ENCODE measurements around the gene RTN4RL1. TPM values are rescaled to one million over a fixed set of nuclear protein-coding genes. Genes with fewer than 3 reads are reported as not detected.

RTN4RL1 gene
- polyA plus RNA-seq, 1 donor (not counting 4 experiments of a cell fraction or from before 2014, with no cell fraction given), result 2.3 TPM

GRCh38 chr17:2070241-2071023 is 45.3 kb upstream of the RTN4RL1 start:
- H3K4me3 ChIP-seq (ENCODE audit: control insufficient read depth in 2 of 3, extremely low read depth in 1 of 3, insufficient read depth in 2 of 3, low read depth in 1 of 3, low read length in 3 of 3), result no peak overlapping the region
- H3K27ac ChIP-seq (ENCODE audit: control insufficient read depth, insufficient read depth, low read length), result no peak overlapping the region
- dilution Hi-C loops (cut with MboI; ENCODE audit: extremely low pct_ligation_motif_present, low sequenced_read_pairs), result no loop called here
- no peaks in the 10 kb centered on the region for H3K27me3 ChIP-seq (ENCODE audit: control insufficient read depth, extremely low read depth, insufficient read depth, low read length)
- H3K9me1 ChIP-seq (ENCODE audit: control insufficient read depth, extremely low read depth, insufficient read depth, low read length), result peaks cover under 1% of the 10 kb centered on the region
- no peaks in the 10 kb centered on the region for H3K79me2 ChIP-seq (ENCODE audit: control insufficient read depth, insufficient read depth, low read length)
- H3K36me3 ChIP-seq (ENCODE audit: control insufficient read depth in 2 of 2, extremely low read depth in 1 of 2, insufficient read depth in 2 of 2, low read length in 2 of 2), result peaks cover 16 to 21% of the 10 kb centered on the region in 2 experiments
- FAIRE-seq (no peak), DNase-seq (ENCODE audit: low read depth, low spot score) (no peak)
- no peak overlapping the region for H2AFZ ChIP-seq (ENCODE audit: control insufficient read depth, low read length)
- peaks cover 5% of the 10 kb centered on the region for H3K4me1 ChIP-seq (ENCODE audit: control insufficient read depth, extremely low read depth, insufficient read depth, low read length)
- no peak overlapping the region for H3K4me2 ChIP-seq (ENCODE audit: control insufficient read depth, extremely low read depth, insufficient read depth, low read depth, low read length)
- no peaks in the 10 kb centered on the region for H3K9me3 ChIP-seq (ENCODE audit: control insufficient read depth, low read depth, low read length)
- TF ChIP-seq EZH2 (IDR thresholded peaks at IDR 0.05; ENCODE audit: low read length) (no peak), CTCF (optimal IDR thresholded peaks at IDR 0.05 in 1 of 3, IDR thresholded peaks at IDR 0.05 in 1 of 3, conservative IDR thresholded peaks at IDR 0.05 in 1 of 3; ENCODE audit: extremely low read depth in 1 of 3, insufficient read depth in 2 of 3, low read length in 3 of 3) (peak in 1 of 3 experiments; percentile 6)
- no peak overlapping the region for H3K9ac ChIP-seq (ENCODE audit: control insufficient read depth, extremely low read depth, insufficient read depth, low read length)
- no peaks in the 10 kb centered on the region for H4K20me1 ChIP-seq (ENCODE audit: control insufficient read depth, extremely low read depth, insufficient read depth, low read length)

GRCh38 chr17:2068519-2069051 is 43.5 kb upstream of the RTN4RL1 start:
- H3K27ac ChIP-seq (ENCODE audit: control insufficient read depth, insufficient read depth, low read length), result no peak overlapping the region
- H2AFZ ChIP-seq (ENCODE audit: control insufficient read depth, low read length), result no peak overlapping the region
- no peaks in the 10 kb centered on the region for H4K20me1 ChIP-seq (ENCODE audit: control insufficient read depth, extremely low read depth, insufficient read depth, low read length)
- H3K4me2 ChIP-seq (ENCODE audit: control insufficient read depth, extremely low read depth, insufficient read depth, low read depth, low read length), result no peak overlapping the region
- H3K4me1 ChIP-seq (ENCODE audit: control insufficient read depth, extremely low read depth, insufficient read depth, low read length), result peaks cover 3% of the 10 kb centered on the region
- no peak for TF ChIP-seq CTCF (optimal IDR thresholded peaks at IDR 0.05 in 1 of 3, IDR thresholded peaks at IDR 0.05 in 1 of 3, conservative IDR thresholded peaks at IDR 0.05 in 1 of 3; ENCODE audit: extremely low read depth in 1 of 3, insufficient read depth in 2 of 3, low read length in 3 of 3)
- no peak for TF ChIP-seq EZH2 (IDR thresholded peaks at IDR 0.05; ENCODE audit: low read length)
- FAIRE-seq, result no peak
- peaks cover 21 to 32% of the 10 kb centered on the region in 2 experiments for H3K36me3 ChIP-seq (ENCODE audit: control insufficient read depth in 2 of 2, extremely low read depth in 1 of 2, insufficient read depth in 2 of 2, low read length in 2 of 2)
- H3K9me3 ChIP-seq (ENCODE audit: control insufficient read depth, low read depth, low read length), result no peaks in the 10 kb centered on the region
- dilution Hi-C loops (cut with MboI; ENCODE audit: extremely low pct_ligation_motif_present, low sequenced_read_pairs), result no loop called here
- no peaks in the 10 kb centered on the region for H3K27me3 ChIP-seq (ENCODE audit: control insufficient read depth, extremely low read depth, insufficient read depth, low read length)
- H3K79me2 ChIP-seq (ENCODE audit: control insufficient read depth, insufficient read depth, low read length), result no peaks in the 10 kb centered on the region
- no peak for DNase-seq (ENCODE audit: low read depth, low spot score)
- H3K9ac ChIP-seq (ENCODE audit: control insufficient read depth, extremely low read depth, insufficient read depth, low read length), result no peak overlapping the region
- H3K9me1 ChIP-seq (ENCODE audit: control insufficient read depth, extremely low read depth, insufficient read depth, low read length), result no peaks in the 10 kb centered on the region
- no peak overlapping the region for H3K4me3 ChIP-seq (ENCODE audit: control insufficient read depth in 2 of 3, extremely low read depth in 1 of 3, insufficient read depth in 2 of 3, low read depth in 1 of 3, low read length in 3 of 3)

Measured in keratinocyte (primary cell).